Liver (tissue), 3 donors: Measurements from ENCODE around the gene ITGA8.

ENCODE experiments used
- GABPA ChIP-seq, 2 donors: IDR thresholded peaks in 1 of 2; conservative IDR thresholded peaks in 1 of 2; 2 replicates each; pipeline ENCODE4 v1.6.1; 2016; ENCODE audit warnings: antibody characterized with exemption in 2 of 2, mild to moderate bottlenecking in 1 of 2, moderate library complexity in 1 of 2
- MAX ChIP-seq: IDR thresholded peaks from 2 replicates; pipeline ENCODE4 v1.6.1; 2016; ENCODE audit warnings: antibody characterized with exemption
- RAD21 ChIP-seq, 2 donors: IDR thresholded peaks; 2 replicates each; pipeline ENCODE4 v1.6.1; 2016; ENCODE audit warnings: antibody characterized with exemption in 2 of 2, mild to moderate bottlenecking in 2 of 2
- TAF1 ChIP-seq: conservative IDR thresholded peaks from 2 replicates; pipeline ENCODE4 v1.6.1; 2016; ENCODE audit warnings: antibody characterized with exemption, mild to moderate bottlenecking
- TF ChIP-seq, protein P1 (sequence below): fragments of 150-350 bp; IDR thresholded peaks from 2 replicates; pipeline ENCODE4 v1.5.1; 2017; ENCODE audit warnings: improper control_type of control experiment, low read depth, low read length; ENCODE audit not compliant: missing input control
- TF ChIP-seq, protein P2 (sequence below): IDR thresholded peaks from 2 replicates; pipeline ENCODE4 v1.6.1; 2016; ENCODE audit warnings: antibody characterized with exemption, mild to moderate bottlenecking
- donor health status: healthy.
- donor health status: healthy.

DNA sequence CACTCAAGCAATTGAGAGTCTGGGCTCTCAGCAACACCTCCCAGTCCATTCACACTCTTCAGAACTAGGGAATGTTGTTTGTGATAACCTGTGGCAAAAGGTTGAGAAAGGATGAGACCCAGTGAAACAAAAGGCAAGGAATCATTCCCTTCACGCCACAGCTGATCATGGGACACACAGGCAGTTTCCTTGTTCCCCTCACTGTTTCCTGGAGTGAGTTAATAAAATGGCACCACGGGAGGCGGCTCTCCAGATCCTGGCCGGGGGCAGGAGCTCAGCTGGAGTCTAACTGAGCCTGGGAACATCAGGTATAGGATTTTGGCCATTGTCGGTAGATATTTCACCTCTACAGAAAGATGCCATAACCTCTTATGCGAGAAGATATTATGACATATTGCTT lies 241.3 kb downstream of the ITGA8 start:
- TF ChIP-seq, protein P1, sequence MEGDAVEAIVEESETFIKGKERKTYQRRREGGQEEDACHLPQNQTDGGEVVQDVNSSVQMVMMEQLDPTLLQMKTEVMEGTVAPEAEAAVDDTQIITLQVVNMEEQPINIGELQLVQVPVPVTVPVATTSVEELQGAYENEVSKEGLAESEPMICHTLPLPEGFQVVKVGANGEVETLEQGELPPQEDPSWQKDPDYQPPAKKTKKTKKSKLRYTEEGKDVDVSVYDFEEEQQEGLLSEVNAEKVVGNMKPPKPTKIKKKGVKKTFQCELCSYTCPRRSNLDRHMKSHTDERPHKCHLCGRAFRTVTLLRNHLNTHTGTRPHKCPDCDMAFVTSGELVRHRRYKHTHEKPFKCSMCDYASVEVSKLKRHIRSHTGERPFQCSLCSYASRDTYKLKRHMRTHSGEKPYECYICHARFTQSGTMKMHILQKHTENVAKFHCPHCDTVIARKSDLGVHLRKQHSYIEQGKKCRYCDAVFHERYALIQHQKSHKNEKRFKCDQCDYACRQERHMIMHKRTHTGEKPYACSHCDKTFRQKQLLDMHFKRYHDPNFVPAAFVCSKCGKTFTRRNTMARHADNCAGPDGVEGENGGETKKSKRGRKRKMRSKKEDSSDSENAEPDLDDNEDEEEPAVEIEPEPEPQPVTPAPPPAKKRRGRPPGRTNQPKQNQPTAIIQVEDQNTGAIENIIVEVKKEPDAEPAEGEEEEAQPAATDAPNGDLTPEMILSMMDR, result no peak
- TF ChIP-seq MAX (no peak), GABPA (IDR thresholded peaks at IDR 0.05 in 1 of 2, conservative IDR thresholded peaks at IDR 0.05 in 1 of 2) (no peak), TAF1 (no peak), RAD21 (IDR thresholded peaks at IDR 0.05) (no peak)
- TF ChIP-seq, protein P2, sequence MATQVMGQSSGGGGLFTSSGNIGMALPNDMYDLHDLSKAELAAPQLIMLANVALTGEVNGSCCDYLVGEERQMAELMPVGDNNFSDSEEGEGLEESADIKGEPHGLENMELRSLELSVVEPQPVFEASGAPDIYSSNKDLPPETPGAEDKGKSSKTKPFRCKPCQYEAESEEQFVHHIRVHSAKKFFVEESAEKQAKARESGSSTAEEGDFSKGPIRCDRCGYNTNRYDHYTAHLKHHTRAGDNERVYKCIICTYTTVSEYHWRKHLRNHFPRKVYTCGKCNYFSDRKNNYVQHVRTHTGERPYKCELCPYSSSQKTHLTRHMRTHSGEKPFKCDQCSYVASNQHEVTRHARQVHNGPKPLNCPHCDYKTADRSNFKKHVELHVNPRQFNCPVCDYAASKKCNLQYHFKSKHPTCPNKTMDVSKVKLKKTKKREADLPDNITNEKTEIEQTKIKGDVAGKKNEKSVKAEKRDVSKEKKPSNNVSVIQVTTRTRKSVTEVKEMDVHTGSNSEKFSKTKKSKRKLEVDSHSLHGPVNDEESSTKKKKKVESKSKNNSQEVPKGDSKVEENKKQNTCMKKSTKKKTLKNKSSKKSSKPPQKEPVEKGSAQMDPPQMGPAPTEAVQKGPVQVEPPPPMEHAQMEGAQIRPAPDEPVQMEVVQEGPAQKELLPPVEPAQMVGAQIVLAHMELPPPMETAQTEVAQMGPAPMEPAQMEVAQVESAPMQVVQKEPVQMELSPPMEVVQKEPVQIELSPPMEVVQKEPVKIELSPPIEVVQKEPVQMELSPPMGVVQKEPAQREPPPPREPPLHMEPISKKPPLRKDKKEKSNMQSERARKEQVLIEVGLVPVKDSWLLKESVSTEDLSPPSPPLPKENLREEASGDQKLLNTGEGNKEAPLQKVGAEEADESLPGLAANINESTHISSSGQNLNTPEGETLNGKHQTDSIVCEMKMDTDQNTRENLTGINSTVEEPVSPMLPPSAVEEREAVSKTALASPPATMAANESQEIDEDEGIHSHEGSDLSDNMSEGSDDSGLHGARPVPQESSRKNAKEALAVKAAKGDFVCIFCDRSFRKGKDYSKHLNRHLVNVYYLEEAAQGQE, result no peak
